Lower leg skin (tissue), 3 donors: ENCODE data around the gene FOXP3.

Experiments used
- CTCF ChIP-seq, 3 donors: fragments of 450-650 bp; IDR thresholded peaks; one replicate each; pipeline ENCODE4 v1.5.1; 2016; ENCODE audit warnings: antibody characterized with exemption in 3 of 3, mild to moderate bottlenecking in 3 of 3, moderate library complexity in 2 of 3
- POLR2A ChIP-seq, 2 donors: fragments of 450-650 bp; IDR thresholded peaks; one replicate each; pipeline ENCODE4 v1.6.1; 2016 to 2017; ENCODE audit warnings: antibody characterized with exemption in 2 of 2, mild to moderate bottlenecking in 1 of 2, moderate library complexity in 1 of 2

GRCh38 chrX:49247346-49247745, 17.2 kb downstream of the FOXP3 start:
- TF ChIP-seq CTCF (IDR thresholded peaks at IDR 0.05) (no peak), POLR2A (IDR thresholded peaks at IDR 0.05) (no peak)
